Muscle layer of duodenum (tissue), 2 donors: ENCODE data around the gene ZNF222.

Experiments used
- H3K27ac ChIP-seq: one replicate; pipeline ENCODE4 v1.7.0; 2013; ENCODE audit warnings: mild to moderate bottlenecking, low read length
- H3K27me3 ChIP-seq: one replicate; pipeline ENCODE4 v1.7.0; 2013; ENCODE audit warnings: low read depth, mild to moderate bottlenecking, control low read depth, low read length
- H3K36me3 ChIP-seq, 2 donors: one replicate each; pipeline ENCODE4 v1.7.0; 2013; ENCODE audit warnings: low read length in 2 of 2, control low read depth in 1 of 2, mild to moderate bottlenecking in 1 of 2; ENCODE audit not compliant: insufficient read depth in 2 of 2, control insufficient read depth in 1 of 2
- H3K4me1 ChIP-seq, 2 donors: one replicate each; pipeline ENCODE4 v1.7.0; 2013; ENCODE audit warnings: low read length in 2 of 2, mild to moderate bottlenecking in 2 of 2, control low read depth in 1 of 2, moderate library complexity in 1 of 2; ENCODE audit not compliant: insufficient read depth in 2 of 2, control insufficient read depth in 1 of 2
- H3K4me3 ChIP-seq, 2 donors: one replicate each; pipeline ENCODE4 v1.7.0; 2013; ENCODE audit warnings: low read length in 2 of 2, low read depth in 1 of 2, mild to moderate bottlenecking in 1 of 2
- H3K9me3 ChIP-seq, 2 donors: one replicate each; pipeline ENCODE4 v1.7.0; 2013; ENCODE audit warnings: low read length in 2 of 2, control low read depth in 1 of 2, mild to moderate bottlenecking in 1 of 2; ENCODE audit not compliant: control insufficient read depth in 1 of 2
- donor health status: healthy.

ZNF222 gene

DNA sequence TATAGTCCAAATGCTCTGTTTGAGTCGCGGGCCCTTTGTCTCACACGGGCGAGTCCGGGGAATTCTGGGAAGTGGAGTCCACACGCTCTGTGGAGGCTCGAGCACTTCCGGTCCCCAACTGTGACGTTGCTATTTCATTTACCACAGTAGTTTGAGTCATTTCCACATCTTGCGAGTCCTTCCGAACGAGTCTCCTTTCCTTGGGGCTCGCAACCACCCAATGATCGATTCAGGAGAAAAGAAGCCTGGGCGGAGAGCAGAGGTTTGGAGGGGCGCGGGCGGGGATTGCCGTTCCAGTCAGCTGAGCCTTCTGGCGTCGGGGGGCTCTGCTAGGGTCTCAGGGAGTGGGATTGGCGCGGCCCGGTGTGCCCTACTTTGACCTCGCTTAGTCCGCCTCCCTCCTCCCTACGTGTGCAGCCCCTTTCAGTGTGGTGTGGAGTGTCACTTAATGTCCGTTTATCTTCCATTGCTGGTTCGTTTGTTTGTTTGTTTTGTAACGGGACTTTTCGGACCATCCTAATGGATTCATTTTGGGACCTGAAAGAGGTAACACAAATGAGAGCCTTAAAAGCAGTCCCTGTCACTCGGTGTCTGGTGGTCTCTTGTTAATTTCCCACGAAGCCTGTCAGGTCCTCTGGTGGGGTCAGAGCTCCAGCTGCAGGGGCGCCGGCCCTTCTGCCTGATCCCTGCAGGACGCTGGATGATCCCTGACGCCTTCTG, at the start of gene ZNF222:
Gene ZNF222 (plus strand): TSS at position 163 of the 720 bp plus-strand sequence. CDS start 58 bp downstream, at position 221.
- Histone ChIP-seq H3K4me3 (peak within 1 kb of the TSS; percentile 84 to 94), H3K9me3 (peaks cover 14 to 34% of the 10 kb centered on the region in 2 donors), H3K4me1 (peaks cover 0 to 7% of the 10 kb centered on the region in 2 donors), H3K36me3 (peaks cover 19 to 39% of the 10 kb centered on the region in 2 donors), H3K27ac (peak within 1 kb of the TSS; percentile 35), H3K27me3 (no peaks in the 10 kb centered on the region)

DNA sequence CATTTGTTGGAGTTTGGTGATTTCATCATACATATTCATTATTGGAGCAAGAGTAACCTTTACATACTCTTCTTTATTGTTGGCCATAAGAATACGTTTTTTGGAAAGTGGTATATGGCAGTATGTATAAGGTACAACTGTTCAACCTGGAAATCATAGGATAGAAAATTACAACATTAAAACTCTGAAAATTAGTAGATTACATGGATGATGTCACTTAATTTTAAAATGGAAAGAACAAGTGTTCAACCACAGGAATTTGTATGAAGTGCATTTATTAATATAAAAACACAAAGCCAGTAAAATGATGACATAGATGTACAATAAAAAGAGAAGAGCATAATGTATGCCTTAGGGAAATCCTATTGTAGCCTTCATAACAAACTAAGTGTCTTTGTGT, 48.4 kb upstream of the ZNF222 start:
- Histone ChIP-seq H3K27me3 (no peaks in the 10 kb centered on the region), H3K36me3 (peaks cover 0 to 9% of the 10 kb centered on the region in 2 donors), H3K27ac (no peak overlapping the region), H3K9me3 (peaks cover 37 to 83% of the 10 kb centered on the region in 2 donors), H3K4me1 (no peaks in the 10 kb centered on the region), H3K4me3 (peak overlapping the region in 1 of 2 donors; percentile 38)

DNA sequence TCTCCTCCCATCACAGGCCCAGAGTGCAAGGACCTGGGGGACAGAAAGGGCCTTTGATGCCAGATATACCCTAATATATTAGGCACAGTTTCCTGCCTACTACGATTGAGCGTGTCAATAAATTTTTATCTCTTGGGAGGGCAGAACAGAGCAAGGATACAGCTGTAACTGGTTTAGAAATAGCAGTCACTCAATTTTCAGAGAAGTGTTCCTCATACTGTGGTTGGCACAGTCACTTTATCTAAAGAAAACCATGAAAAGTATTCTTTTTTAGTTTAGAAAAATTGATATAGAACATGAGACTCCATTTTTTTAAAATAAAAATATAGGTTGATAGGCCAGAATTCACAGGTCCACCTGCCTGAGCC, 41.7 kb upstream of the ZNF222 start:
- H3K36me3 ChIP-seq = peaks cover 3 to 5% of the 10 kb centered on the region in 2 donors
- peak overlapping the region; percentile 83 to 85 for H3K4me3 ChIP-seq
- no peak overlapping the region for H3K27ac ChIP-seq
- peaks cover 8 to 30% of the 10 kb centered on the region in 2 donors for H3K9me3 ChIP-seq
- H3K4me1 ChIP-seq = peaks cover 0 to 10% of the 10 kb centered on the region in 2 donors
- no peaks in the 10 kb centered on the region for H3K27me3 ChIP-seq

DNA sequence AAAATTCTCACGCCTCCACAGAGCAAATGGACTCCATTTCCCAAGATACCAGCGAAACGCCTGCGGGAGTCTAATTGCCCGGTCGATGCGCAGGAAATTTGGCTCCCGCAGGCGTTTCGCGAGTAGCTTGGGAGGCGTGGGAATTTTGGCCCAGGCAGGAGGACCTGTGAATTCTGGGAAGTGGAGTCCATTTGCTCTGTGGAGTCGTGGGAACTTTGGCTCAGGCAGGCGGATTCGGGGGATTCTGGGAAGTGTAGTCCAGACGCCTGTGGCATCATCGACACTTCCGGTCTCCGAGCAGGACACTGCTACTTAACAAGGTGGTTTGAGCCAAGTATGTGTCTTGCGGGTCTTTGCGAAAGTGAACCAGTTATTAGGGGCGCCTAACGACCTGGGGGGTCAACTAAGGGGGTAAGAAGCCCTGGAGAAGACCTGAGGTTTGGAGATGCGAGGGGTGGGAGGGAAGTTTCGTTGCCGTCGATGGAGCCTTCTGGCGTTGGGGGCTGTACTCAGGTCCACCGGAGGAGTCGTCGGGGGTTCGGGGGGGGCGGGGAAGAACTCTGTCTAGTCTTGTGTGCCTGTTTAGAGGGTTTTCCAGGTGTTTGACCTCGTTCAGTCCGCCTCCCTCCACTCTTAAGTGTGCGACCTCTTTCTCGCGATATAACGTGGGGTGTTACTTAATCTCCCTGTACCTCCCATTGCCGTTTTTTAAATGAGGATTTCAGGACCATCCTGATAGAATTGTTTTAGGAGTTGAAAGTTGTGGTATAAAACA, 41.1 kb upstream of the ZNF222 start, which contains the start of gene ZNF155:
Gene ZNF155 (plus strand): TSS at position 277 of the 775 bp plus-strand sequence. CDS start 4,356 bp downstream, outside the sequence.
- peaks cover 5 to 27% of the 10 kb centered on the region in 2 donors for H3K9me3 ChIP-seq
- peak within 1 kb of the TSS; percentile 69 for H3K27ac ChIP-seq

GRCh38 chr19:43984687-43985000, 40.5 kb upstream of the ZNF222 start:
- H3K36me3 ChIP-seq = peaks cover 3 to 16% of the 10 kb centered on the region in 2 donors
- peak overlapping the region; percentile 83 to 85 for H3K4me3 ChIP-seq
- H3K27me3 ChIP-seq = no peaks in the 10 kb centered on the region
- H3K9me3 ChIP-seq = peaks cover 5 to 24% of the 10 kb centered on the region in 2 donors
- peak overlapping the region; percentile 69 for H3K27ac ChIP-seq
- peaks cover 0 to 10% of the 10 kb centered on the region in 2 donors for H3K4me1 ChIP-seq

More for the DNA sequence above, 41.1 kb upstream of the ZNF222 start, which contains the start of gene ZNF155:
- Histone ChIP-seq H3K27me3 (no peaks in the 10 kb centered on the region), H3K4me1 (peaks cover 0 to 10% of the 10 kb centered on the region in 2 donors), H3K4me3 (peak within 1 kb of the TSS; percentile 83 to 85), H3K36me3 (peaks cover 3 to 11% of the 10 kb centered on the region in 2 donors)

GRCh38 chr19:43997631-43998290, 27.4 kb upstream of the ZNF222 start:
- H3K27ac ChIP-seq = no peak overlapping the region
- H3K36me3 ChIP-seq = peaks cover 23 to 51% of the 10 kb centered on the region in 2 donors
- H3K4me1 ChIP-seq = peaks cover 0 to 7% of the 10 kb centered on the region in 2 donors
- H3K27me3 ChIP-seq = no peaks in the 10 kb centered on the region
- H3K9me3 ChIP-seq = peaks cover 17 to 31% of the 10 kb centered on the region in 2 donors
- H3K4me3 ChIP-seq = peak overlapping the region in 1 of 2 donors; percentile 31

- Histone ChIP-seq H3K4me3 (peak overlapping the region; percentile 83 to 89), H3K4me1 (peaks cover 0 to 16% of the 10 kb centered on the region in 2 donors), H3K36me3 (peaks cover 3 to 25% of the 10 kb centered on the region in 2 donors), H3K27ac (peak overlapping the region; percentile 65), H3K27me3 (no peaks in the 10 kb centered on the region), H3K9me3 (peaks cover 12 to 29% of the 10 kb centered on the region in 2 donors)
These were observed 23.0 kb upstream of the ZNF222 start for GRCh38 chr19:44002212-44002565.

- Histone ChIP-seq H3K27me3 (no peaks in the 10 kb centered on the region), H3K27ac (peak within 1 kb of the TSS; percentile 65), H3K36me3 (peaks cover 9 to 25% of the 10 kb centered on the region in 2 donors), H3K4me3 (peak within 1 kb of the TSS; percentile 83 to 89), H3K9me3 (peaks cover 14 to 29% of the 10 kb centered on the region in 2 donors), H3K4me1 (peaks cover 0 to 16% of the 10 kb centered on the region in 2 donors)
These were observed 22.4 kb upstream of the ZNF222 start, which contains the start of gene ZNF230 for GRCh38 chr19:44002566-44003460. Gene ZNF230 (plus strand): TSS chr19:44002957. CDS start chr19:44007079, 4,122 bp downstream.

- peaks cover 21 to 28% of the 10 kb centered on the region in 2 donors for H3K9me3 ChIP-seq
- H3K27ac ChIP-seq = peak overlapping the region; percentile 65
- peaks cover 0 to 16% of the 10 kb centered on the region in 2 donors for H3K4me1 ChIP-seq
- H3K27me3 ChIP-seq = no peaks in the 10 kb centered on the region
- peaks cover 17 to 31% of the 10 kb centered on the region in 2 donors for H3K36me3 ChIP-seq
- H3K4me3 ChIP-seq = peak overlapping the region; percentile 83 to 89
These were observed 21.6 kb upstream of the ZNF222 start for GRCh38 chr19:44003461-44004009.

DNA sequence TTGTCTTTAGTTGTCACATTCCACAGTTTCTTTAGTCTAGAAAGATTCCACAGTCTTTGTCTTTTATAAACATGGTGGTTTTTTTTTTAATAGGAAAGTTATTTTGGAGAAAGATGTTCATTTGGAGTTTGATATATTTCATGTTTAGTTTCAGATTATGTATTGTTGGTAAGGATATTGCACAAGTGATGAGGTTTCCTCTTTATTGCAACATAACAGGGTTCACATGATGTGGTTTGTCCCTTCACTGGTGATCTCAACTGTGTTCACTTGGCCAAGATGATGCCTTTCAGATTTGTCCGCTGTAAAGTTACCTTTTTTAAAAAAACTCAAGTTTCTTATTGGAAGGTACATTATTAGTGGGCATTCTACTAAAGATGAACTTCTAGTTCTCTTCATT, 19.2 kb upstream of the ZNF222 start:
- H3K36me3 ChIP-seq = peaks cover 39 to 55% of the 10 kb centered on the region in 2 donors
- H3K4me3 ChIP-seq = peak overlapping the region; percentile 14 to 47
- H3K9me3 ChIP-seq = peaks cover 44 to 46% of the 10 kb centered on the region in 2 donors
- no peaks in the 10 kb centered on the region for H3K27me3 ChIP-seq
- H3K4me1 ChIP-seq = peaks cover 0 to 16% of the 10 kb centered on the region in 2 donors
- H3K27ac ChIP-seq = no peak overlapping the region
